Esophagus squamous epithelium (tissue), 5 donors: ENCODE measurements around the gene PALM3. TPM values are rescaled to one million over a fixed set of nuclear protein-coding genes. Genes with fewer than 3 reads are reported as not detected.
A peak's percentile ranks its signal among the peaks of the same experiment; 100 is the strongest.
"Not testable (repeated sequence)": the region's sequence is repeated elsewhere in the genome, so short reads cannot be mapped to it uniquely, and the experiment has no call there.

Experiments
- DNase-seq: peaks from one replicate; lab custom pipeline; 2025; lab: John Stamatoyannopoulos, UW
- H3K27ac ChIP-seq, 4 donors: fragments of 200-600 bp; sonication (generic); one replicate each; pipeline ENCODE4 v1.5.1; 2016 to 2019; ENCODE audit warnings: mild to moderate bottlenecking in 1 of 4
- H3K27me3 ChIP-seq, 4 donors: fragments of 200-600 bp; sonication (generic); 1 replicate in 3 of 4; 2 replicates in 1 of 4; pipeline versions ENCODE4 v1.5.1 to v1.6.0; 2017 to 2021; ENCODE audit warnings: antibody characterized with exemption in 1 of 4
- H3K36me3 ChIP-seq, 3 donors: fragments of 200-600 bp; sonication (generic); one replicate each; pipeline ENCODE4 v1.5.1; 2016 to 2019
- H3K4me1 ChIP-seq, 3 donors: fragments of 200-600 bp; sonication (generic); one replicate each; pipeline ENCODE4 v1.5.1; 2017 to 2019
- H3K4me3 ChIP-seq, 4 donors: fragments of 200-600 bp; sonication (generic); 1 replicate in 3 of 4; 2 replicates in 1 of 4; pipeline ENCODE4 v1.5.1; 2016 to 2019; ENCODE audit warnings: mild to moderate bottlenecking in 2 of 4, moderate library complexity in 1 of 4
- H3K9me3 ChIP-seq, 3 donors: fragments of 200-600 bp; sonication (generic); one replicate each; pipeline ENCODE4 v1.5.1; 2016 to 2019
- POLR2A ChIP-seq, 4 donors: fragments of 450-650 bp; IDR thresholded peaks; one replicate each; pipeline ENCODE4 v1.6.1; 2017; ENCODE audit warnings: antibody characterized with exemption in 4 of 4, mild to moderate bottlenecking in 4 of 4, moderate library complexity in 3 of 4
- WGBS, 2 donors: methylation state at CpG; one replicate each; pipeline ENCODE4 v1.1.5; 2018; 5-methylcytosine and 5-hydroxymethylcytosine counted together
- intact Hi-C: fragments of 100-400 bp; cut with DNase I; formaldehyde crosslinking; loops from one replicate; pipeline ENCODE4 v1.15.0; 2022
- total RNA-seq, 4 donors: library from RNA; depleted of rRNA; stranded (reverse); fragments of >200 nt; gene quantifications; one replicate each; pipeline ENCODE4 v1.1.0, GENCODE V29; 2016
- TF ChIP-seq, protein P1 (sequence below), 6 experiments: fragments of 450-650 bp in 4 of 6; fragments of 200-600 bp in 2 of 6; sonication (generic) in 2 of 6; IDR thresholded peaks; one replicate each; pipeline ENCODE4 v1.5.1; 2016 to 2019; ENCODE audit warnings: antibody characterized with exemption in 6 of 6, mild to moderate bottlenecking in 4 of 6, moderate library complexity in 4 of 6
- donor health status: DM: yes; HTN: yes; CAD: no.

The PALM3 gene
- total RNA-seq, 4 donors from 2014 or later, result not detected

DNA sequence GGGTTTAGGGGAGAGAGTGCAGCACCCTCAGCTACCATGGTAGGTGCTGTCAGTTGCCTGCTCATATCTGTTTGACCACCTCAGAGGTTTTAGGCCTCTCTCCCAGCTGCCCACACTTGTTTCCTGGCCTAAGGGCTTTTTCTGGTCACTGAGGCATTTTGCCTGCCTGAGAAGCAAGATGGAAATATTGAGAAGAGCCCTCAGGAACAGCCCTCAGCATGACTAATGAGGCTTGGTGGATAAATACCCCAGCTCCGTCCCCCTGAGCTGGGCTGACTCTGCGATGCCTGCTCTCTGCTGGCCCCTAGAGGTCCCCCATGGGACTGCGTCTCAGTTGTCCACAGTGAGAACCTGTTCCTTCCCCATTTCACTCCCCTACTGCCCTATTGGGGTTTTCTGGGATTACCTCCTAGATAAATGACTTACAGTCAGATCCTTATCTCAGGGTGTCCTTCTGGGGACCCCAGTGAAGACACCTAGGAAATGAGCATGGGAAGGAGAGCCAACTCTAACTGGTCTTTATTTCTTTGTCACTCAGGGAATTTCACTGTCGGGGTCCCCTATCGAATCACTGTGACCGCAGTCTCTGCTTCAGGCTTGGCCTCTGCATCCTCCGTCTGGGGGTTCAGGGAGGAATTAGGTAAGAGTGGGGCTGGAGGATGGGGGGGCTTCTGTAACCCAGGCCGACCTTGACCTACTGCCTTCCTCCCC lies 13.3 kb downstream of the PALM3 start:
- TF ChIP-seq, protein P1, sequence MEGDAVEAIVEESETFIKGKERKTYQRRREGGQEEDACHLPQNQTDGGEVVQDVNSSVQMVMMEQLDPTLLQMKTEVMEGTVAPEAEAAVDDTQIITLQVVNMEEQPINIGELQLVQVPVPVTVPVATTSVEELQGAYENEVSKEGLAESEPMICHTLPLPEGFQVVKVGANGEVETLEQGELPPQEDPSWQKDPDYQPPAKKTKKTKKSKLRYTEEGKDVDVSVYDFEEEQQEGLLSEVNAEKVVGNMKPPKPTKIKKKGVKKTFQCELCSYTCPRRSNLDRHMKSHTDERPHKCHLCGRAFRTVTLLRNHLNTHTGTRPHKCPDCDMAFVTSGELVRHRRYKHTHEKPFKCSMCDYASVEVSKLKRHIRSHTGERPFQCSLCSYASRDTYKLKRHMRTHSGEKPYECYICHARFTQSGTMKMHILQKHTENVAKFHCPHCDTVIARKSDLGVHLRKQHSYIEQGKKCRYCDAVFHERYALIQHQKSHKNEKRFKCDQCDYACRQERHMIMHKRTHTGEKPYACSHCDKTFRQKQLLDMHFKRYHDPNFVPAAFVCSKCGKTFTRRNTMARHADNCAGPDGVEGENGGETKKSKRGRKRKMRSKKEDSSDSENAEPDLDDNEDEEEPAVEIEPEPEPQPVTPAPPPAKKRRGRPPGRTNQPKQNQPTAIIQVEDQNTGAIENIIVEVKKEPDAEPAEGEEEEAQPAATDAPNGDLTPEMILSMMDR (IDR thresholded peaks at IDR 0.05), result peak; percentile 63 to 82 (median 72)
- no peak for TF ChIP-seq POLR2A (IDR thresholded peaks at IDR 0.05)
- 46 to 67% methylated on average over 3 to 4 of the region's 8 CpGs for WGBS, 2 donors

DNA sequence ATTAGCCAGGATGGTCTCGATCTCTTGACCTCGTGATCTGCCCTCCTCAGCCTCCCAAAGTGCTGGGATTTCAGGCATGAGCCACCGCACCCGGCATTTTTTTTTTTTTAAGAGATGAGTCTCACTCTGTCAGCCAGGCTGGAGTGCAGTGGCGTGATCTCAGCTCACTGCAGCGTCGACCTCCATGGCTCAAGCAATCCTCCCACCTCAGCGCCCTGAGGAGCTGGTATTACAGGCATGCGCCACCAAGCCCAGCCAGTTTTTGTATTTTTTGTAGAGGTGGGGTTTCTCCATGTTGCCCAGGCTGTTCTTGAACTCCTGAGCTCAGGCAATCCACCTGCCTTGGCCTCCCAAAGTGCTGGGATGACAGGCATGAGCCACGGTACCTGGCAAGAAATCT lies 14.0 kb downstream of the PALM3 start:
- intact Hi-C loops, H3K27me3 ChIP-seq, DNase-seq, H3K4me3 ChIP-seq, H3K9me3 ChIP-seq, H3K27ac ChIP-seq, H3K4me1 ChIP-seq: not testable (repeated sequence)
- WGBS, 2 donors, result 96 to 100% methylated on average over 2 to 10 of the region's 10 CpGs
- peaks cover 0 to 20% (median 0%) of the 10 kb centered on the region in 3 donors for H3K36me3 ChIP-seq

More for the DNA sequence above, 13.3 kb downstream of the PALM3 start:
- Histone ChIP-seq H3K4me1 (no peaks in the 10 kb centered on the region), H3K27me3 (no peaks in the 10 kb centered on the region), H3K36me3 (peaks cover 0 to 20% (median 0%) of the 10 kb centered on the region in 3 donors), H3K9me3 (no peaks in the 10 kb centered on the region), H3K27ac (no peak overlapping the region), H3K4me3 (no peak overlapping the region)
- intact Hi-C loops, result no loop called here
- DNase-seq, result no peak

GRCh38 chr19:14042659-14043608 lies 18.9 kb downstream of the PALM3 start:
- H3K9me3 ChIP-seq, H3K4me1 ChIP-seq, H3K27me3 ChIP-seq, intact Hi-C loops, H3K36me3 ChIP-seq, DNase-seq, H3K4me3 ChIP-seq: not testable (repeated sequence)
- TF ChIP-seq, protein P1 (IDR thresholded peaks at IDR 0.05), result peak; percentile 43 to 57 (median 48)
- peak overlapping the region; percentile 14 to 48 (median 19) for H3K27ac ChIP-seq
- 57 to 59% methylated on average over 10 to 18 of the region's 19 CpGs for WGBS, 2 donors

- Histone ChIP-seq H3K36me3 (peaks cover 0 to 5% (median 0%) of the 10 kb centered on the region in 3 donors), H3K4me1 (peaks cover 0 to 8% (median 0%) of the 10 kb centered on the region in 3 donors), H3K27ac (no peak overlapping the region), H3K4me3 (no peak overlapping the region), H3K27me3 (no peaks in the 10 kb centered on the region), H3K9me3 (no peaks in the 10 kb centered on the region)
- DNase-seq, result no peak
- WGBS, 2 donors, result 81 to 86% methylated on average over 5 of the region's 7 CpGs
- TF ChIP-seq, protein P1 (IDR thresholded peaks at IDR 0.05), result no peak
- TF ChIP-seq POLR2A (IDR thresholded peaks at IDR 0.05), result no peak
- intact Hi-C loops, result no loop called here
Measured at GRCh38 chr19:14039181-14039580, 22.7 kb downstream of the PALM3 start.

DNA sequence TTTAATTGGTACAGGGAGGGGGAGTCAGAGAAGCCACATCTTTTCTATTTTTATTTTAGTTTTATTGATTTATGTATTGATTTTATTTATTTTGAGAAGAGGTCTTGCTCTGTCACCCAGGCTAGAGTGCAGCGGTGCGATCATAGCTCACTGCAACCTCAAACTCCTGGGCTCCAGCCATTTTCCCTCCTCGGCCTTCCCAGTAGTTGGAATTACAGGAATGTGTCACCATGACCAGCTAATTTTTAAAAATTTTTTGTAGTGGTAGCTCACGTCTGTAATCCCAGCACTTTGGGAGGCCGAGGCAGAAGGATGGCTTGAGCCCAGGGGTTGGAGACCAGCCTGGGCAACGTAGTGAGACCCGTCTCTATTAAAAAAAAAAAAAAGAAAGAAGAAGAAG lies 26.2 kb downstream of the PALM3 start:
- no peak for DNase-seq
- Histone ChIP-seq H3K36me3 (peaks cover 0 to 5% (median 0%) of the 10 kb centered on the region in 3 donors), H3K4me3 (no peak overlapping the region), H3K27me3 (peaks cover 0 to 16% (median 0%) of the 10 kb centered on the region in 4 donors), H3K27ac (no peak overlapping the region), H3K9me3 (no peaks in the 10 kb centered on the region), H3K4me1 (peaks cover 0 to 18% (median 14%) of the 10 kb centered on the region in 3 donors)
- intact Hi-C loops, result no loop called here
- 82 to 91% methylated on average over 6 to 7 of the region's 7 CpGs for WGBS, 2 donors
- TF ChIP-seq, protein P1 (IDR thresholded peaks at IDR 0.05), result no peak
- no peak for TF ChIP-seq POLR2A (IDR thresholded peaks at IDR 0.05)

DNA sequence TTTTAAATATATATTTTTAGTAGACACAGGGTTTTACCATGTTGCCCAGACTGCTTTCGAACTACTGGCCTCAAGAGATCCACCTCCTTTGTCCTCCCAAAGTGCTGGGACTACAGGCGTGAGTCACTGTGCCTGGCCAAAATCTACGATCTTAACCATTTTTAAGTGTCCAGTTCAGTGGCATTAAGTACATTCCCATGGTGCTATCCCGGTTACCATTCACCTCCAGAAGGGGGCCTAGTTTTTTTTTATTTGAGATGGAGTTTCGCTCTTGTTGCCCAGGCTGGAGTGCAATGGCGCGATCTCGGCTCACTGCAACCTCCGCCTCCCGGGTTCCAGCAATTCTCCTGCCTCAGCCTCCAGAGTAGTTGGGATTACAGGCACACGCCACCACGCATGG lies 26.7 kb downstream of the PALM3 start:
- H3K4me3 ChIP-seq, intact Hi-C loops, H3K27ac ChIP-seq, H3K36me3 ChIP-seq, H3K9me3 ChIP-seq, DNase-seq: not testable (repeated sequence)
- peaks cover 0 to 18% (median 0%) of the 10 kb centered on the region in 4 donors for H3K27me3 ChIP-seq
- H3K4me1 ChIP-seq, result peaks cover 0 to 19% (median 14%) of the 10 kb centered on the region in 3 donors
- WGBS, 2 donors, result 81 to 86% methylated on average over 6 to 12 of the region's 12 CpGs
